Esophagus muscularis mucosa (tissue), 4 donors: Measurements from ENCODE around the gene CCDC92. TPM values are rescaled to one million over a fixed set of nuclear protein-coding genes. Genes with fewer than 3 reads are reported as not detected.

Source experiments
- small RNA-seq, 3 donors: library from RNA; depleted of rRNA; stranded (forward); fragments of <200 nt; gene quantifications; one replicate each; pipeline ENCODE3, GENCODE V24; 2016
- total RNA-seq, 4 donors: library from RNA; depleted of rRNA; stranded (reverse); fragments of >200 nt; gene quantifications; one replicate each; pipeline versions ENCODE4 v1.1.0 to v1.2.1, GENCODE V29; 2016

The CCDC92 gene
- total RNA-seq, 4 donors from 2014 or later, result 42.2 to 66.3 (median 54.1) TPM

Small RNA genes within 50 kb of the gene (small RNA-seq; reads per million reads assigned to genes)
- gene AC068790.4, result 0 reads per million in 3 donors
- 0 reads per million in 3 donors for gene AC068790.6

Other genes starting within 250 kb of the CCDC92 start
- gene DNAH10, start 210.5 kb downstream of the CCDC92 start, total RNA-seq, result 1 to 10 TPM in 1 of 4 donors, under 1 TPM in 1, not detected in 2; 0.06 to 1.3 TPM
- 10 to 100 TPM; 58.5 to 76.4 (median 70.3) TPM for gene ZNF664, start 384 bp upstream of the CCDC92 start, total RNA-seq